Neural progenitor cell (in vitro differentiated cells): Measurements from ENCODE around the gene ZNF592.

Source experiments
- CTCF ChIP-seq: fragments of 200-600 bp; sonication (generic); IDR thresholded peaks from 2 replicates; pipeline ENCODE4 v1.5.1; 2017; ENCODE audit warnings: antibody characterized with exemption, mild to moderate bottlenecking
- EZH2 ChIP-seq: fragments of 200-600 bp; sonication (generic); IDR thresholded peaks from 2 replicates; pipeline ENCODE4 v1.6.1; 2017; ENCODE audit warnings: antibody characterized with exemption, mild to moderate bottlenecking, moderate library complexity
- EZH2phosphoT487 ChIP-seq: fragments of 200-600 bp; sonication (generic); IDR thresholded peaks from 2 replicates; pipeline ENCODE4 v1.6.1; 2017; ENCODE audit warnings: antibody characterized with exemption

- TF ChIP-seq CTCF (no peak), EZH2phosphoT487 (no peak), EZH2 (no peak)
These were observed 76.0 kb downstream of the ZNF592 start for GRCh38 chr15:84824260-84825007.
